Parathyroid adenoma (tissue), 2 donors: ENCODE data around the gene BNC1.

Experiments
- H2AFZ ChIP-seq: fragments of 300-600 bp; sonication (generic); one replicate; pipeline ENCODE4 v1.7.0; 2017; ENCODE audit warnings: antibody characterized with exemption, mild to moderate bottlenecking
- H3K27ac ChIP-seq: fragments of 300-600 bp; sonication (generic); one replicate; pipeline ENCODE4 v1.7.0; 2017
- H3K27me3 ChIP-seq: fragments of 300-600 bp; sonication (generic); one replicate; pipeline ENCODE4 v1.7.0; 2017; ENCODE audit warnings: low read length; ENCODE audit not compliant: control insufficient read depth, insufficient read depth
- H3K36me3 ChIP-seq: fragments of 300-600 bp; sonication (generic); one replicate; pipeline ENCODE4 v1.7.0; 2017; ENCODE audit warnings: low read length; ENCODE audit not compliant: control insufficient read depth, insufficient read depth
- H3K4me1 ChIP-seq: fragments of 300-600 bp; sonication (generic); one replicate; pipeline ENCODE4 v1.7.0; 2017; ENCODE audit warnings: control low read depth
- H3K4me2 ChIP-seq: fragments of 300-600 bp; sonication (generic); one replicate; pipeline ENCODE4 v1.7.0; 2017; ENCODE audit warnings: low read length
- H3K4me3 ChIP-seq: fragments of 300-600 bp; sonication (generic); one replicate; pipeline ENCODE4 v1.7.0; 2017; ENCODE audit warnings: low read depth, low read length
- H3K79me2 ChIP-seq: fragments of 300-600 bp; sonication (generic); one replicate; pipeline ENCODE4 v1.7.0; 2017; ENCODE audit warnings: control low read depth
- H3K9ac ChIP-seq: fragments of 300-600 bp; sonication (generic); one replicate; pipeline ENCODE4 v1.7.0; 2017; ENCODE audit warnings: mild to moderate bottlenecking
- H3K9me3 ChIP-seq: fragments of 300-600 bp; sonication (generic); one replicate; pipeline ENCODE4 v1.7.0; 2017; ENCODE audit warnings: low read length; ENCODE audit not compliant: control insufficient read depth
- CTCF ChIP-seq: fragments of 300-600 bp; sonication (generic); IDR thresholded peaks from one replicate; pipeline ENCODE4 v1.7.0; 2017; ENCODE audit warnings: antibody characterized with exemption, mild to moderate bottlenecking
- donor health status: primary hyperparathyroidism.

BNC1 gene

GRCh38 chr15:83318036-83318435, 33.6 kb upstream of the BNC1 start:
- H3K9me3 ChIP-seq: no peaks in the 10 kb centered on the region
- H3K4me1 ChIP-seq: no peaks in the 10 kb centered on the region
- TF ChIP-seq CTCF: no peak

GRCh38 chr15:83312071-83312470, 27.6 kb upstream of the BNC1 start:
- no peak for TF ChIP-seq CTCF
- H3K36me3 ChIP-seq: no peaks in the 10 kb centered on the region
- no peak overlapping the region for H3K27ac ChIP-seq
- H3K9ac ChIP-seq: no peak overlapping the region
- no peaks in the 10 kb centered on the region for H3K27me3 ChIP-seq
- no peak overlapping the region for H3K4me2 ChIP-seq
- no peaks in the 10 kb centered on the region for H3K79me2 ChIP-seq
- H2AFZ ChIP-seq: no peak overlapping the region
- H3K4me3 ChIP-seq: no peak overlapping the region
- H3K9me3 ChIP-seq: no peaks in the 10 kb centered on the region
- no peaks in the 10 kb centered on the region for H3K4me1 ChIP-seq

More at GRCh38 chr15:83318036-83318435, 33.6 kb upstream of the BNC1 start:
- Histone ChIP-seq H3K4me2 (no peak overlapping the region), H3K4me3 (no peak overlapping the region), H3K79me2 (no peaks in the 10 kb centered on the region), H3K9ac (no peak overlapping the region), H2AFZ (no peak overlapping the region), H3K27ac (no peak overlapping the region), H3K27me3 (no peaks in the 10 kb centered on the region), H3K36me3 (no peaks in the 10 kb centered on the region)

- Histone ChIP-seq H3K27ac (no peak overlapping the region), H3K27me3 (no peaks in the 10 kb centered on the region), H3K4me2 (no peak overlapping the region), H3K9me3 (no peaks in the 10 kb centered on the region), H3K79me2 (no peaks in the 10 kb centered on the region), H2AFZ (no peak overlapping the region), H3K36me3 (no peaks in the 10 kb centered on the region), H3K9ac (no peak overlapping the region), H3K4me3 (no peak overlapping the region), H3K4me1 (no peaks in the 10 kb centered on the region)
- TF ChIP-seq CTCF: no peak
Measured at GRCh38 chr15:83310521-83311456, 26.3 kb upstream of the BNC1 start.

- H3K36me3 ChIP-seq: no peaks in the 10 kb centered on the region
- no peaks in the 10 kb centered on the region for H3K4me1 ChIP-seq
- no peak overlapping the region for H3K4me2 ChIP-seq
- no peak overlapping the region for H2AFZ ChIP-seq
- no peaks in the 10 kb centered on the region for H3K27me3 ChIP-seq
- TF ChIP-seq CTCF: no peak
- no peaks in the 10 kb centered on the region for H3K9me3 ChIP-seq
- no peaks in the 10 kb centered on the region for H3K79me2 ChIP-seq
- no peak overlapping the region for H3K9ac ChIP-seq
- no peak overlapping the region for H3K4me3 ChIP-seq
- no peak overlapping the region for H3K27ac ChIP-seq
Measured at GRCh38 chr15:83308671-83309070, 24.2 kb upstream of the BNC1 start.

GRCh38 chr15:83306561-83306960, 22.1 kb upstream of the BNC1 start:
- Histone ChIP-seq H3K9me3 (no peaks in the 10 kb centered on the region), H3K27ac (no peak overlapping the region), H3K4me1 (no peaks in the 10 kb centered on the region), H3K4me2 (no peak overlapping the region), H3K27me3 (no peaks in the 10 kb centered on the region), H3K79me2 (no peaks in the 10 kb centered on the region), H2AFZ (no peak overlapping the region), H3K36me3 (no peaks in the 10 kb centered on the region), H3K9ac (no peak overlapping the region), H3K4me3 (no peak overlapping the region)
- TF ChIP-seq CTCF: no peak
